Measurements from ENCODE around the gene CSF3R.
"Not testable (repeated sequence)": the region's sequence is repeated elsewhere in the genome, so short reads cannot be mapped to it uniquely, and the experiment has no call there.

CSF3R gene

GRCh38 chr1:36480161-36480560 lies 2.6 kb downstream of the CSF3R start:
- DNase-seq: no peak

GRCh38 chr1:36479505-36480051 lies 3.1 kb downstream of the CSF3R start:
- DNase-seq: no peak

- DNase-seq: not testable (repeated sequence)
Measured at GRCh38 chr1:36477615-36478014, 5.1 kb downstream of the CSF3R start.

GRCh38 chr1:36476945-36477344 lies 5.8 kb downstream of the CSF3R start:
- DNase-seq: no peak

DNA sequence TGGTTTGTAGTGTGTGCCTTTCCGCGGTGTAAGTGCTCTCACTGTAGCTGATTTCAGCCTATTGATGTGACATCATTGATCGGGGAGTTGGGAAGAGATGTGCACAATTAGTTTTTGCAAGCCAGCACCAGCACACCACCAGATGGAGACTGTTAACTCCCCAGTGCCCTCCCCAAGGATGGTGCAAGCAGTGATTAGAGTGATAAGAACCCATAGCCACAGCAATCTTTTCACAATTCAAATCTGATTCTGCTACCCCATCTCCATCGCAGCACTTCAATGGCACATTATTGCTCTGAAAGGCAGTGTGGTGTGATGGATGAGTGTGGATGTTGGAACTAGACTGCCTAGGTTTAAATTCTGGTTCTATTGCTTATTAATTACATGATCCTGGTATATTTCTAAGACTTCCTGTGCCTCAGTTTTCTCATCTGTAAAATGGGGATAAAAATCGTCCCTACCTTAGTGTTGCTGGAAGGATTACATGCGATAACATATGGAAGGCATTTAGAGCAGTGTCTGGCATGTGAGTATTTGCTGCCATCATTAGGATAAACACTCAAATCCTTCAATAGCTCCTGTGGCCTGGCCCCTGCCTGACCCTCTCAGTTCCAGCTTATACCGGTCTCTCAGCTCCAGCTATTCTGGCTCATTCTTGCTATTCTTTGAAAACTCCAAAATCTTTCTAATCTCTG lies 6.7 kb downstream of the CSF3R start:
- peak; percentile 65 for DNase-seq

GRCh38 chr1:36475341-36475740 lies 7.4 kb downstream of the CSF3R start:
- DNase-seq: no peak

DNA sequence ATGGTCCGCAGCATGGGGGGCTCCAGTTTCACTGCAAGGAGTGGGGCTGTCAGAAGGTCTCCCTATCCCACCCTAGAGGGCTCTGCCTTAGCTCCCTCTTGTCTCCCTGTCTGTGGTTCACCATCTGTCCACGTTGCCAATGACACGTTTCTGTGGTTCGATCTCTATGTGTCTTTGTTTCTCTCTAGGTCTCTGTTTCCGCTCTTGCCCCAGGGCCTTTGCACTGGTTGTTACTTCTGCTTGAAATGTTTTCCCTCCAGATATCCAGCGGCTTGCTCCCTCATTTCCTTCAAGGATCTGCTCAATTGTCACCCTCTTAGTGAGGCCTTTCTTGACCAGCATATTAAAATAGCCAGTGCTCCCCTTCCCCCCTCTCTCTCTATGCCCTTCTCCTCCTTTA lies 10.1 kb downstream of the CSF3R start:
- no peak for DNase-seq

DNA sequence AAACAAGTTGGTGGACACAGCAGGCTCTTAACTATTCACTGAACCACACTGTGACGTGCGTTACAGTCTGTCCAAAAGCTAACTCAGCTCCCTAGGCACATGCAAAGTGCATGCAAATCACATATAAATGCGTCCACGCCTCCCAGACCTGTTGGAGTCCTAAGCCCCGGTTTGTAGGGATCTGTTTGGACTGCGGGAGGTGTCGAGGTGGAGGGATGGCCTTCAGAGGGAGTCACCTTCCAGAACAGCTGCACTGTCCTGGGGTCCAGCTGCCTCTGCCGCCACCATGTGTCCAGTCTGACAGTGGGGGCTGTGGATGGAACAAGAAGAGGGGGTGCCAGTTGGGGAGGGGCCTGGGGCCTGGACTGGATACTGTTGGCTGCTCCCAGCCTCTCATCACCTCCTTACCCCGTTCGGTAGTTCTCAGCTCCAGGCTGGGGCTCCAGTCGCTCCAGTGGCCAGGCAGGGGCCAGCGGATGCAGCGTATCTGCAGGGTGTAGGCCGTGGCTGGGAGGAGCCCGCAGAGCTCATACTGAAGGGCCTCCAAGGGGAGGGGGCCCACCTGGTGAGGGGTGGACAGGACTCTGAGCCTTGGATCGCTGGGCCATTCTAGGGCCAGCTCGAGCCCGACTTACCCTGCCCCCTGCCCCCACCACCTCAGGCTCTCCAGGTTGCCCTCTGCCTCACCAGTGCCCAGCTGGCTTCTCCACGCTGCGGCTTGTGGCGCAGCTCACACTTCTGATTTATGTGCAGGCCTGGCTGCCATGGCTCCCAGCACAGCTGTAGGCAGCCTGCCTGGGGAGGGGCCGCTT lies 10.7 kb downstream of the CSF3R start:
- no peak for DNase-seq

GRCh38 chr1:36469163-36469562 lies 13.6 kb downstream of the CSF3R start:
- no peak for DNase-seq

DNA sequence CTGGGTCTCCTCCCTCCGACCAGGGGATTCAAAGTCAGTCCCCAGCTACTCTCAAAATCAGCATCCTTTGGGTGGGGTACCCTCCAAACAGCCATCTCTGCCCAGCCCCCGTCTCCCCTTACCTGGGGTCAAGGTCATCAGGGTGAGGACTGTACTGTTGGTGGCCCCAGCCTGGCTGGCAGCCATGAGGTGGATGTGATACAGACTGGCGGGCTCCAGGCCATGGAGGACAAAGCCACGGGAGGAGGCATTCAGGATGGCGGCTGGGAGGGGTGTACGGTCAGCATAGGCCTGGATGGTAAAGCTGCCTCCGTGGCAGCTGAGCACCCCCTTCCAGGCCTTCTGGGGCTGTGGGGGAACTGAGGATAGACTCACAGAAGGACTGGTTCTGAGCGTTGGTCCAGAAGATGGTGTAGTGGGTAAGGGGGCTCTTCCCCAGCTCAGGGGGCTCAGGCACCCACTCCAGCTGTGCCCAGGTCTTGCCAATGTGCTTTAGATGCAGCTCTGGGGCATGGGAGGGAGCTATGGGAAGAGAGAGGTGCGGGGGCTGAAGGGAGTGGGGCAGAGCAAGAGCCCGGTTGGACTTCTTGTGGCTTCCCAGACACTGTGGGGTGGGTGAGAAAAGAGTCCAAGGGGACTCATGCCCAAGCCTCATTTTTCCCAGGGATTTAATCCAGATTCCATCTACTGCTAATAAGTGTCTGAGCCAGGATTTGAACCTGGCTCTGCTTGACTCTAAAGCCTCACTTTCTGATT lies 14.8 kb downstream of the CSF3R start:
- DNase-seq: no peak

DNA sequence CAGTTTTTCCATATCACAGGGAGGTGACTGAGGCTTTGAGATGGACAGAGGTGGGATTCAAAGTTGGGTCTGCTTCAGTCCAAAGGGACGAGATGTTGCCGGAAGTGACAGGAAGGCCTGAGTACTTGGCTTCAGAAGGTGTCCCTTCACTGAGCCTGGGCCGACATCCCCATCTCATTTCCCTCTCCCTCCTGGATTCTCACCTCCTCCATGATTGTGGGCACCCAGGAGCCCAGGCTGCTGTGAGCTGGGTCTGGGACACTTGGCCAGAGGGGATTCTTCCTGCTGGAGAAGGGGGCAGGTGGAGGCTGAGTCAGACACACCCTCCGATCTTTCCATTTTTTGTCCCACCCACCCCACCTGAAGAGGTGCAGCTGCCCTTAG lies 15.7 kb downstream of the CSF3R start:
- no peak for DNase-seq

- no peak for DNase-seq
Measured at GRCh38 chr1:36466370-36467026, 16.2 kb downstream of the CSF3R start.

GRCh38 chr1:36465731-36466369 lies 16.9 kb downstream of the CSF3R start:
- DNase-seq: no peak

- peak; percentile 87 for DNase-seq
Measured at GRCh38 chr1:36464605-36465393, 17.9 kb downstream of the CSF3R start.

DNA sequence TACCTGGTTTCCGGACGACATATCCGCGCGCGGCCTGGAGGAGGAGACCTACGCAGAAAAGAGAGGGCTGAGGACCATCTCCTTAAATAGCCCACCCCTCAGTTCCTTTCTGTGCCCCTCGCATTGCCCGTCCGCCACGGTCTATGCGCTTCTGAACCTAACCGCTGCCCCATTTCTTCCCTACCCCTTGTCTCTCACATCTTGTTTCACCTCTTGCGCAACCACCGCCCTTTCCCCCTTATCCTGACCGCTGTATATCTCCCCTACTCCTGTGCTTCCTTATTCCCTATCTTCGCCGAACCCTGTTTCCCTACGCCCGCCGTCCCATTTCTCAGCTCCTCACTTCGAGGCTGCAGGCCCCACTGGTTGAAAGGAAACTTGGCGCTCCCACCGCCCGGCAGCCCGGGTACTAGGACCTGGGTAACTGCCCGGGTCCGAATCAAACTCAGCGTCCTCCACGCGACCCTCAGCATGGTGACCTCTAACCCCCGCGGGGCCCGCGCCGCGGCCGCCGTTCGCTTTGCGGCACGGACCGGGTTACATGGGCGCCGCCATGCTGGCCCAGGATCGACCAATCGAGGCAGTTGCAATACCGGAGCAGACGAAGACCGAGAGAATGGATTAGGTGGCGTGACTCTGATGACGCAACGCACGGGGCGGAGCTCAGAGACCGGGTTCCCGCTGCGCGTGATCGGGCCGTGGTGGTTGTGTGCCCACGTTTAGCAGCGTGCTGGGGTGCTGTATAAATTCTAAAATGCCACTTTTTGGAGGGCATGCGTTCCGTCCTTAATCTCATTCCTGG lies 18.7 kb downstream of the CSF3R start, which contains the start of gene MRPS15:
Gene MRPS15, minus strand, starts transcription at position 582 of the 802 bp plus-strand sequence. Its CDS starts 109 bp downstream, at position 473.
- peak; percentile 100 for DNase-seq

DNA sequence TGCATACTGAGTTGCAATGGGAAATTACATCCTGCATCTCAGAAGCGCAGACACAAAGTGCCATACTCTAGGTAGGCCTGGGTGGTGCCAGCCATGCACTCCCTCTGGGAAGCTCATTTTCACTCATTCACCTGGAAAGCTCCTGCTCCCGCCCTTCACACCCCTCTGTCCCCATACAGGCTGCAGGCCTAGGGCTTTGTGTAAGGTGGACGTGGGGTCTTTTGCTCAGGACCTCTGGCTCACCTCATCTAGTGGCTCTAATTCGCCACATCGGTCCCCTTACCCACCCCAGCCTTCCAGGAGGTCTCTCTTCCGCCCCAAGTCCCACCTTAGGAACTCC lies 19.3 kb downstream of the CSF3R start:
- DNase-seq: no peak

DNA sequence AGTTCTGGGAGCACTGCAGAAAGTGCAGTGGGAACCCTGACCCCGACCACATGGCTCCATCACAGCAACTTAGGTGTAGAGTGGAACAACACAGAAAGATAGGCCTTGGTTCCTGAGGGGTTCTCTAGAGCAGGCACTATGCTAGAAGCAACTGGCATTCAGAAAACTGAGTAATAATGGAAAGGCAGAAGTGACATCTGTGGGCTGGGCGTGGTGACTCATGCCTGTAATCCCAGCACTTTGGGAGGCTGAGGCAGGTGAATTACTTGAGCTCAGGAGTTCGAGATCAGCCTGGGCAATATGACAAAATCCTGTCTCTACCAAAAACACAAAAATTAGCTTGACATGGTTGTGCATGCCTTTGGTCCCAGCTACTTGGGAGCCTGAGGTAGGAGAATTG lies 23.8 kb downstream of the CSF3R start:
- DNase-seq: no peak

DNA sequence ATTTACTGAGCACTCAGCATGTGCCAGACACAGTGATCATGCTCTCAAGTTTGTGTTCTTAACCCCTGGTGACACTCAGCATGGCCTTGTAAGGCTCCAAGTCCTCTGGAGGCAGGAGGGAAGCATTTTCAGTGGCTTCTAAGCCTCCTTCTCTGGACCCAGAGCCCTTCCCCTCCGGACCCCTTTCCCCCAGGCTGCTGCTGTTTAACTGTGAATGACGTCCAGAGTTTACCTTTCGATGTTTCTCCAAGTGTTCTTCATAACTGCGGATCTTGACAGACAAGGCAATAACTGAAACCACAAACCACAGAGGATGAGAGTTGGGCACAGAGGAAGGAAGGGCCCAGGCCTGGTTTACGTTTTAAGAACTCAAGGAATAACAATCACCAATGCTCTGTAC lies 25.0 kb downstream of the CSF3R start:
- peak; percentile 82 for DNase-seq

DNA sequence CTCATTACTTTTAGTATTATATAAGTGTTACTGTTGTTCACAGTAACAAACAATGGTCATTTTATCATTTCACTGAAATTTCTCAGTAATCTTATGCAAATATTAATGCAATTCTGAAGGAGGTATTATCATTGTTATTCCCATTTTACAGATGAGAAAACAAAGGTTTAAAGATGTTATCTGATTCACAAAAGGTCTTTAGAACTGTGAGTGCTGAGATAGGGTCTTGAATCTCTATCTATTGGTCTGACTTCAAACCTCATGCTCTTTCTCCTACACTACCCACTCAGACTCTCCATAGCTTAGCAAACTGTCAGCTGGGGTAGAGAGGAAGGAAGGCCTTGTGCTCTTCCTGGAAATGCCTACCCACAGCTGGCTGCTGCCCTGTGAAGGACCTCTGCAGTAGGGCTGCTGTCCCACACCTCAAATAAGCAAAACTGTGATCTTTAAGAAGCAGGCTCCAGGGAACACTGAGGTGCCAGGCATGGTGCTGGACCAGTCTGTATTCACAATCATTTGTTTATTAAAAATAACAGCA lies 26.3 kb downstream of the CSF3R start:
- no peak for DNase-seq

DNA sequence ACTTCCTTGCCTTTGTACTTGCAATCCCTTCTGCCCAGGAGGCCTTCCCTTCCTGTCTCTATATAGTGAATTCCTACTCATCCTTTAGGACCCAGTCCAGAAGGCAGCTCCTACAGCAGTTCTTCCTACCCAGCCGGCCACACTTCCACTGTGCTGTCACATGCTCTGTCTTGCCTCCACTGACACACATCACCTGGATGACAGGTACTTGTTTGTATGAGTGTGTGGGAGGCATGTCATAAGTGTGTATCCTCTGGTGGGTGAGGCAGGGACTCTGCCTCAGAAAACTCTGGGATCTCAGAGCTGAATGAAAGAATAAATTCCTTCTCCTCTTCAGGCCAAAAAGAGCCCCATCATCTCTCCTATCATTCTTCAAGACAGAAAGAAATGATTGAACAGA lies 27.3 kb downstream of the CSF3R start:
- DNase-seq: no peak

Measured in NCI-H2029 (cell line).